Fibroblast of skin of right quadriceps (primary cell): Measurements from ENCODE around the gene KCNN3.
A peak's percentile ranks its signal among the peaks of the same experiment; 100 is the strongest.

ENCODE experiments used
- DNase-seq: peaks from one replicate; pipeline ENCODE4 v3.0.0-alpha.2; 2013

The KCNN3 gene

GRCh38 chr1:154840269-154841176 is 29.6 kb downstream of the KCNN3 start:
- peak; percentile 52 for DNase-seq

- DNase-seq, result no peak
These were observed 30.4 kb downstream of the KCNN3 start for GRCh38 chr1:154839691-154840090.

GRCh38 chr1:154838988-154839387 is 31.1 kb downstream of the KCNN3 start:
- DNase-seq, result no peak

GRCh38 chr1:154838461-154838860 is 31.6 kb downstream of the KCNN3 start:
- no peak for DNase-seq

- no peak for DNase-seq
These were observed 32.4 kb downstream of the KCNN3 start for GRCh38 chr1:154837672-154838171.

GRCh38 chr1:154837034-154837671 is 32.9 kb downstream of the KCNN3 start:
- DNase-seq, result no peak

- no peak for DNase-seq
These were observed 34.4 kb downstream of the KCNN3 start for GRCh38 chr1:154835531-154836324.

- DNase-seq, result no peak
These were observed 36.2 kb downstream of the KCNN3 start for GRCh38 chr1:154833841-154834240.

- DNase-seq, result no peak
These were observed 36.9 kb downstream of the KCNN3 start for GRCh38 chr1:154833209-154833608.

GRCh38 chr1:154832384-154832783 is 37.7 kb downstream of the KCNN3 start:
- DNase-seq, result no peak

- no peak for DNase-seq
These were observed 38.6 kb downstream of the KCNN3 start for GRCh38 chr1:154831462-154831861.

- no peak for DNase-seq
These were observed 41.0 kb downstream of the KCNN3 start for GRCh38 chr1:154829062-154829461.

- DNase-seq, result no peak
These were observed 45.7 kb downstream of the KCNN3 start for GRCh38 chr1:154824179-154825000.

- DNase-seq, result no peak
These were observed 47.4 kb downstream of the KCNN3 start for GRCh38 chr1:154822717-154823116.

- DNase-seq, result no peak
These were observed 47.8 kb downstream of the KCNN3 start for GRCh38 chr1:154822233-154822632.

GRCh38 chr1:154821083-154821482 is 49.0 kb downstream of the KCNN3 start:
- DNase-seq, result no peak

GRCh38 chr1:154820646-154821045 is 49.4 kb downstream of the KCNN3 start:
- no peak for DNase-seq

- DNase-seq, result no peak
These were observed 50.2 kb downstream of the KCNN3 start for GRCh38 chr1:154819628-154820590.

GRCh38 chr1:154818911-154819310 is 51.2 kb downstream of the KCNN3 start:
- no peak for DNase-seq

GRCh38 chr1:154816937-154817336 is 53.1 kb downstream of the KCNN3 start:
- DNase-seq, result no peak

GRCh38 chr1:154816369-154816768 is 53.7 kb downstream of the KCNN3 start:
- DNase-seq, result no peak
